H9 (cell line): ENCODE measurements around the gene TTC21B. TPM values are rescaled to one million over a fixed set of nuclear protein-coding genes. Genes with fewer than 3 reads are reported as not detected.

Experiments
- DNase-seq: peaks from one replicate; pipeline ENCODE4 v3.0.0-alpha.2; 2017
- H2AFZ ChIP-seq: one replicate; pipeline ENCODE4 v1.6.1; 2013; ENCODE audit warnings: mild to moderate bottlenecking, low read length, control low read depth, moderate library complexity
- H2AK5ac ChIP-seq: 2 replicates; pipeline ENCODE4 v1.6.1; 2013; ENCODE audit warnings: low read length, control low read depth, mixed read lengths; ENCODE audit not compliant: insufficient read length
- H2BK120ac ChIP-seq: one replicate; pipeline ENCODE4 v1.6.1; 2013; ENCODE audit warnings: low read depth, mild to moderate bottlenecking, low read length, control low read depth, inconsistent platforms; ENCODE audit not compliant: poor library complexity, severe bottlenecking
- H2BK12ac ChIP-seq: 2 replicates; pipeline ENCODE4 v1.6.1; 2013; ENCODE audit warnings: low read length, control low read depth, mixed read lengths, low read depth; ENCODE audit not compliant: insufficient read length
- H2BK15ac ChIP-seq: 2 replicates; pipeline ENCODE4 v1.6.1; 2013; ENCODE audit warnings: low read depth, low read length, control low read depth
- H2BK20ac ChIP-seq: one replicate; pipeline ENCODE4 v1.6.1; 2013; ENCODE audit warnings: low read depth, mild to moderate bottlenecking, low read length, control low read depth, inconsistent platforms; ENCODE audit not compliant: poor library complexity, severe bottlenecking
- H2BK5ac ChIP-seq: 2 replicates; pipeline ENCODE4 v1.6.1; 2013; ENCODE audit warnings: low read length, control low read depth, mixed read lengths; ENCODE audit not compliant: insufficient read length
- H3K14ac ChIP-seq: 2 replicates; pipeline ENCODE4 v1.6.1; 2013; ENCODE audit warnings: low read length, control low read depth; ENCODE audit not compliant: insufficient read depth
- H3K18ac ChIP-seq: 2 replicates; pipeline ENCODE4 v1.6.1; 2013; ENCODE audit warnings: low read depth, mild to moderate bottlenecking, mixed read lengths, low read length, control low read depth; ENCODE audit not compliant: insufficient read length
- H3K23ac ChIP-seq: 2 replicates; pipeline ENCODE4 v1.6.1; 2013; ENCODE audit warnings: low read length, control low read depth, mixed read lengths, low read depth; ENCODE audit not compliant: insufficient read length
- H3K23me2 ChIP-seq: 2 replicates; pipeline ENCODE4 v1.6.1; 2013; ENCODE audit warnings: low read depth, mild to moderate bottlenecking, mixed read lengths, low read length, control low read depth; ENCODE audit not compliant: insufficient read length, poor library complexity, severe bottlenecking
- H3K27ac ChIP-seq: 2 replicates; pipeline ENCODE4 v1.5.1; 2013; ENCODE audit warnings: low read length, control low read depth, mixed read lengths, low read depth; ENCODE audit not compliant: insufficient read length
- H3K27me3 ChIP-seq: 2 replicates; pipeline ENCODE4 v1.6.1; 2013; ENCODE audit warnings: low read length, control low read depth, inconsistent platforms; ENCODE audit not compliant: insufficient read depth
- H3K4ac ChIP-seq: 2 replicates; pipeline ENCODE4 v1.6.1; 2013; ENCODE audit warnings: low read depth, mild to moderate bottlenecking, control low read depth, inconsistent platforms, low read length, moderate library complexity
- H3K4me1 ChIP-seq: 2 replicates; pipeline ENCODE4 v1.6.1; 2013; ENCODE audit warnings: low read length, control low read depth, inconsistent platforms; ENCODE audit not compliant: insufficient read depth
- H3K4me2 ChIP-seq: 2 replicates; pipeline ENCODE4 v1.6.1; 2013; ENCODE audit warnings: low read length, control low read depth, mixed read lengths; ENCODE audit not compliant: insufficient read length, insufficient read depth
- H3K56ac ChIP-seq: 2 replicates; pipeline ENCODE4 v1.6.1; 2013; ENCODE audit warnings: low read depth, mild to moderate bottlenecking, mixed read lengths, low read length, control low read depth; ENCODE audit not compliant: insufficient read length
- H3K79me1 ChIP-seq: 2 replicates; pipeline ENCODE4 v1.6.1; 2013; ENCODE audit warnings: low read depth, mild to moderate bottlenecking, moderate library complexity, low read length, control low read depth, inconsistent platforms; ENCODE audit not compliant: insufficient read depth, poor library complexity, severe bottlenecking
- H3K79me2 ChIP-seq: 2 replicates; pipeline ENCODE4 v1.6.1; 2013; ENCODE audit warnings: low read length, control low read depth, inconsistent platforms; ENCODE audit not compliant: insufficient read depth
- H3K9ac ChIP-seq: 2 replicates; pipeline ENCODE4 v1.6.1; 2013; ENCODE audit warnings: low read length, control low read depth, mixed read lengths; ENCODE audit not compliant: insufficient read length; ENCODE audit errors: extremely low read depth
- H3K9me3 ChIP-seq: one replicate; pipeline ENCODE4 v1.6.1; 2013; ENCODE audit warnings: low read depth, low read length, inconsistent platforms; ENCODE audit not compliant: control insufficient read depth
- H3T11ph ChIP-seq: one replicate; pipeline ENCODE4 v1.6.1; 2013; ENCODE audit warnings: mild to moderate bottlenecking, low read length, control low read depth, inconsistent platforms
- H4K20me1 ChIP-seq: one replicate; pipeline ENCODE4 v1.6.1; 2013; ENCODE audit not compliant: control insufficient read depth, insufficient read length, insufficient read depth
- H4K5ac ChIP-seq: 2 replicates; pipeline ENCODE4 v1.6.1; 2013; ENCODE audit warnings: low read depth, mild to moderate bottlenecking, mixed read lengths, low read length, control low read depth; ENCODE audit not compliant: insufficient read length
- H4K8ac ChIP-seq: replicated peaks from 2 replicates; pipeline ENCODE4 v1.6.1; 2013; ENCODE audit warnings: low read length, control low read depth, mixed read lengths, low read depth; ENCODE audit not compliant: insufficient read length
- H4K91ac ChIP-seq: 2 replicates; pipeline ENCODE4 v1.6.1; 2013; ENCODE audit warnings: low read depth, mild to moderate bottlenecking, moderate library complexity, mixed read lengths, low read length, control low read depth; ENCODE audit not compliant: insufficient read length
- H3K27ac Mint-ChIP-seq, 3 experiments: 2 replicates in 2 of 3; 3 replicates in 1 of 3; pipeline ENCODE4 v1.8.0; 2020 to 2021; ENCODE audit warnings: mixed read lengths in 3 of 3, mild to moderate bottlenecking in 1 of 3, moderate library complexity in 1 of 3
- H3K27me3 Mint-ChIP-seq: 2 replicates; pipeline ENCODE4 v1.8.0; 2021; ENCODE audit warnings: low read depth, mild to moderate bottlenecking, moderate library complexity, mixed read lengths
- H3K36me3 Mint-ChIP-seq, 3 experiments: 2 replicates in 2 of 3; 3 replicates in 1 of 3; pipeline ENCODE4 v1.8.0; 2020 to 2021; ENCODE audit warnings: low read depth in 3 of 3, mixed read lengths in 3 of 3; ENCODE audit not compliant: insufficient read depth in 1 of 3
- H3K4me1 Mint-ChIP-seq, 2 experiments: 2 replicates each; pipeline ENCODE4 v1.8.0; 2020; ENCODE audit warnings: mixed read lengths in 2 of 2
- H3K4me3 Mint-ChIP-seq, 2 experiments: 2 replicates in 1 of 2; 3 replicates in 1 of 2; pipeline ENCODE4 v1.8.0; 2020 to 2021; ENCODE audit warnings: mild to moderate bottlenecking in 2 of 2, mixed read lengths in 2 of 2, moderate library complexity in 1 of 2
- H3K9me3 Mint-ChIP-seq, 2 experiments: 2 replicates in 1 of 2; 3 replicates in 1 of 2; pipeline ENCODE4 v1.8.0; 2020; ENCODE audit warnings: mild to moderate bottlenecking in 2 of 2, mixed read lengths in 2 of 2, moderate library complexity in 1 of 2
- WGBS: extraction: QIAGEN DNeasy Blood & Tissue Kit; methylation state at CpG from one replicate; pipeline ENCODE4 v1.1.7; 2013; ENCODE audit warnings: missing lambda C conversion rate, low lambda C conversion rate, mixed read lengths; ENCODE audit not compliant: insufficient read length; ENCODE audit errors: extremely low coverage; 5-methylcytosine and 5-hydroxymethylcytosine counted together
- total RNA-seq: library from RNA; stranded (reverse); gene quantifications from 2 replicates; pipeline ENCODE4 v1.2.1, GENCODE V29; 2021
- TF ChIP-seq, protein P1 (sequence below): fragments of 200-600 bp; sonication (generic); conservative IDR thresholded peaks from 3 replicates; pipeline ENCODE4 v1.8.0; 2021; ENCODE audit warnings: antibody characterized with exemption, mild to moderate bottlenecking

The TTC21B gene
- total RNA-seq, 1 experiment from 2014 or later: 16.6 TPM

DNA sequence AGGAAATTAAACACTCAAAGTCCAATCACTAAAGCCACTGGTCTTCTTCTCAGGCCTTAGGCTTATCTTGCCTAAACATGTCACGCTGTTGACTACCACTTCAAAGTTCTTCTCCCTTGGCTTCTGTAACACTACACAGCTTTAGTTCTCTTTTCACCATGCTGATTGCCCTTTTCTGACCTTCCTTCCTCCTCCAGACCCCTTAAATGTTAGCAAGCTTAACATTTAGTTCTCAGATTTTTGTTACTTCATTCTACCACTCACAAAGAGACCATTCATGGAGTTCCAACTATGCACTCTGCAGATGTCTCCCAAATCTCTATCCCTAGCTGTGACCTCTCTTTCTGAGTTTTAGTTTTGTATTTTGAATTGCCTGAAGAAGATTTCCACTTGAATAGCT, 64.4 kb downstream of the TTC21B start:
- no CpG with 5 or more reads among the region's 1 CpG for WGBS
- peaks cover 3 to 33% (median 16%) of the 10 kb centered on the region in 3 experiments for H3K36me3 Mint-ChIP-seq
- Histone ChIP-seq H2BK15ac (no peak overlapping the region), H2BK20ac (no peak overlapping the region), H3K23me2 (no peaks in the 10 kb centered on the region), H3K56ac (no peak overlapping the region), H3K14ac (no peak overlapping the region), H3K27ac (no peak overlapping the region), H2AFZ (no peak overlapping the region), H3K4me2 (no peak overlapping the region), H4K5ac (no peak overlapping the region), H2BK5ac (no peak overlapping the region), H3K9me3 (no peaks in the 10 kb centered on the region), H3K9ac (no peak overlapping the region), H3T11ph (no peak overlapping the region), H3K79me1 (no peaks in the 10 kb centered on the region), H3K18ac (no peak overlapping the region), H3K23ac (no peak overlapping the region), H3K79me2 (no peaks in the 10 kb centered on the region), H2BK120ac (no peak overlapping the region), H2BK12ac (no peak overlapping the region), H4K20me1 (no peaks in the 10 kb centered on the region), H4K8ac (no peak overlapping the region), H3K4me1 (no peaks in the 10 kb centered on the region), H2AK5ac (no peak overlapping the region), H4K91ac (no peak overlapping the region), H3K27me3 (no peaks in the 10 kb centered on the region), H3K4ac (no peak overlapping the region)
- H3K27ac Mint-ChIP-seq: peak overlapping the region in 2 of 3 experiments; percentile 39 to 59; a peak in 5 of 7 replicates
- DNase-seq: no peak
- H3K27me3 Mint-ChIP-seq: no peaks in the 10 kb centered on the region
- H3K4me3 Mint-ChIP-seq: no peak overlapping the region
- H3K9me3 Mint-ChIP-seq: no peaks in the 10 kb centered on the region
- TF ChIP-seq, protein P1, sequence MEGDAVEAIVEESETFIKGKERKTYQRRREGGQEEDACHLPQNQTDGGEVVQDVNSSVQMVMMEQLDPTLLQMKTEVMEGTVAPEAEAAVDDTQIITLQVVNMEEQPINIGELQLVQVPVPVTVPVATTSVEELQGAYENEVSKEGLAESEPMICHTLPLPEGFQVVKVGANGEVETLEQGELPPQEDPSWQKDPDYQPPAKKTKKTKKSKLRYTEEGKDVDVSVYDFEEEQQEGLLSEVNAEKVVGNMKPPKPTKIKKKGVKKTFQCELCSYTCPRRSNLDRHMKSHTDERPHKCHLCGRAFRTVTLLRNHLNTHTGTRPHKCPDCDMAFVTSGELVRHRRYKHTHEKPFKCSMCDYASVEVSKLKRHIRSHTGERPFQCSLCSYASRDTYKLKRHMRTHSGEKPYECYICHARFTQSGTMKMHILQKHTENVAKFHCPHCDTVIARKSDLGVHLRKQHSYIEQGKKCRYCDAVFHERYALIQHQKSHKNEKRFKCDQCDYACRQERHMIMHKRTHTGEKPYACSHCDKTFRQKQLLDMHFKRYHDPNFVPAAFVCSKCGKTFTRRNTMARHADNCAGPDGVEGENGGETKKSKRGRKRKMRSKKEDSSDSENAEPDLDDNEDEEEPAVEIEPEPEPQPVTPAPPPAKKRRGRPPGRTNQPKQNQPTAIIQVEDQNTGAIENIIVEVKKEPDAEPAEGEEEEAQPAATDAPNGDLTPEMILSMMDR: no peak
- H3K4me1 Mint-ChIP-seq: no peaks in the 10 kb centered on the region
